Esophagus squamous epithelium (tissue), 4 donors: ENCODE data around the gene ANP32E.
A peak's percentile ranks its signal among the peaks of the same experiment; 100 is the strongest.

Experiments used
- POLR2A ChIP-seq, 4 donors: fragments of 450-650 bp; IDR thresholded peaks; one replicate each; pipeline ENCODE4 v1.6.1; 2017; ENCODE audit warnings: antibody characterized with exemption in 4 of 4, mild to moderate bottlenecking in 4 of 4, moderate library complexity in 3 of 4
- TF ChIP-seq, protein P1 (sequence below), 6 experiments: fragments of 450-650 bp in 4 of 6; fragments of 200-600 bp in 2 of 6; sonication (generic) in 2 of 6; IDR thresholded peaks; one replicate each; pipeline ENCODE4 v1.5.1; 2016 to 2019; ENCODE audit warnings: antibody characterized with exemption in 6 of 6, mild to moderate bottlenecking in 4 of 6, moderate library complexity in 4 of 6

DNA sequence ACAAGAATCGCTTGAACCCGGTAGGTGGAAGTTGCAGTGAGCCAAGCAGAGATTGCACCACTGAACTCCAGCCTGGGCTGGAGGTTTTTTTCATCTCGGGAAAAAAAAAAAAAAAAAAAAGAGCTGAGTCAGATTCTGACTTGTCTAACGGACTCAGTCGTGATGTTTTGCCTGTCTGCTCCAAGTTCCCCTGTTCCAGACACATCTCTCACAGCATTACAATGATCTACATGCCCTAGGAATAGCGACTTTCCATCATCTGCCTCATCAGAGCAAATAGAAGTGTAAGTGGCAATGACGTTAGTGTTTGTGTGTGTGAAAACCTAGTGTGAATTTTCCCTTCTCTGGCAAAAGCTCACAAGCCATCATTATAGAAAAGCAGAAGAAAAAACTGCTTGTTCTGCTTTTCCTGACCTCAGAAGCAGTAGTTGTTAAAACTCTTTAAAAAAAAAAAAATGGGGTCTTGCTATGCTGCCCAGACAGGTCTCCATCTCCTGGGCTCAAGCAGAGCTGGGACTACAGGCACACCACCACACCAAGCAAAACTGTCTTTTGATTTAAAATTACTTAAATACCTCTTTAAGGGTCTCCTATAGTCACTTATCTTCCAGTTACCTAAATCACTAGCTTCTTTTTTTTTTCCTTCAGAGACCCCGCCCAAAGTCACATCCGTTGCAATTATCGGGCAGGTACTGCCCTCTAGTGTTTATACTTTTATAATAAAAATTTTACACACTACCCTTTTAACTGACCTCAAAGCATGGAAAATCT lies 48.9 kb downstream of the ANP32E start:
- TF ChIP-seq, protein P1, sequence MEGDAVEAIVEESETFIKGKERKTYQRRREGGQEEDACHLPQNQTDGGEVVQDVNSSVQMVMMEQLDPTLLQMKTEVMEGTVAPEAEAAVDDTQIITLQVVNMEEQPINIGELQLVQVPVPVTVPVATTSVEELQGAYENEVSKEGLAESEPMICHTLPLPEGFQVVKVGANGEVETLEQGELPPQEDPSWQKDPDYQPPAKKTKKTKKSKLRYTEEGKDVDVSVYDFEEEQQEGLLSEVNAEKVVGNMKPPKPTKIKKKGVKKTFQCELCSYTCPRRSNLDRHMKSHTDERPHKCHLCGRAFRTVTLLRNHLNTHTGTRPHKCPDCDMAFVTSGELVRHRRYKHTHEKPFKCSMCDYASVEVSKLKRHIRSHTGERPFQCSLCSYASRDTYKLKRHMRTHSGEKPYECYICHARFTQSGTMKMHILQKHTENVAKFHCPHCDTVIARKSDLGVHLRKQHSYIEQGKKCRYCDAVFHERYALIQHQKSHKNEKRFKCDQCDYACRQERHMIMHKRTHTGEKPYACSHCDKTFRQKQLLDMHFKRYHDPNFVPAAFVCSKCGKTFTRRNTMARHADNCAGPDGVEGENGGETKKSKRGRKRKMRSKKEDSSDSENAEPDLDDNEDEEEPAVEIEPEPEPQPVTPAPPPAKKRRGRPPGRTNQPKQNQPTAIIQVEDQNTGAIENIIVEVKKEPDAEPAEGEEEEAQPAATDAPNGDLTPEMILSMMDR (IDR thresholded peaks at IDR 0.05), result peak; percentile 38 to 56 (median 45)
- no peak for TF ChIP-seq POLR2A (IDR thresholded peaks at IDR 0.05)
